GM23338 (cell line): ENCODE data around the gene ZNFX1. TPM values are rescaled to one million over a fixed set of nuclear protein-coding genes. Genes with fewer than 3 reads are reported as not detected.

ENCODE experiments used
- ATAC-seq: fragments of 200-7000 bp; cut with Tn5 transposase; 3 replicates; pipeline ENCODE4 v1.9.1; 2020
- DNase-seq: peaks from one replicate; pipeline ENCODE4 v3.0.0-alpha.2; 2015; ENCODE audit warnings: low spot score
- H2AFZ ChIP-seq: fragments of 200-600 bp; sonication (generic); 2 replicates; pipeline ENCODE4 v1.8.0; 2016; ENCODE audit warnings: antibody characterized with exemption, mild to moderate bottlenecking, moderate library complexity
- H3F3A ChIP-seq: fragments of 200-600 bp; sonication (generic); replicated peaks from 2 replicates; pipeline ENCODE4 v1.8.0; 2017; ENCODE audit warnings: antibody characterized with exemption, mixed run types, low read depth
- H3K27ac ChIP-seq: fragments of 200-600 bp; sonication (generic); 2 replicates; pipeline ENCODE4 v1.6.1; 2016; ENCODE audit warnings: low read depth
- H3K27me3 ChIP-seq: fragments of 200-600 bp; sonication (generic); 2 replicates; pipeline ENCODE4 v1.8.0; 2016; ENCODE audit warnings: mild to moderate bottlenecking, mixed run types, moderate library complexity; ENCODE audit not compliant: insufficient read depth
- H3K36me3 ChIP-seq: fragments of 200-600 bp; sonication (generic); 2 replicates; pipeline ENCODE4 v1.8.0; 2016; ENCODE audit warnings: mild to moderate bottlenecking; ENCODE audit not compliant: insufficient read depth
- H3K4me1 ChIP-seq: fragments of 200-600 bp; sonication (generic); 2 replicates; pipeline ENCODE4 v1.8.0; 2016; ENCODE audit warnings: mild to moderate bottlenecking, moderate library complexity; ENCODE audit not compliant: insufficient read depth
- H3K4me2 ChIP-seq: fragments of 200-600 bp; sonication (generic); 2 replicates; pipeline ENCODE4 v1.7.1; 2017; ENCODE audit warnings: mixed run types
- H3K4me3 ChIP-seq: fragments of 200-600 bp; sonication (generic); 2 replicates; pipeline ENCODE4 v1.6.1; 2016; ENCODE audit warnings: mixed run types
- H3K79me2 ChIP-seq: fragments of 200-600 bp; sonication (generic); replicated peaks from 2 replicates; pipeline ENCODE4 v1.8.0; 2017; ENCODE audit warnings: mild to moderate bottlenecking; ENCODE audit not compliant: insufficient read depth
- H3K9me2 ChIP-seq: fragments of 200-600 bp; sonication (generic); 2 replicates; pipeline ENCODE4 v1.8.0; 2017; ENCODE audit not compliant: insufficient read depth
- H4K20me1 ChIP-seq: fragments of 200-600 bp; sonication (generic); replicated peaks from 2 replicates; pipeline ENCODE4 v1.8.0; 2017; ENCODE audit warnings: mild to moderate bottlenecking; ENCODE audit not compliant: insufficient read depth
- H3K27ac Mint-ChIP-seq: 2 replicates; pipeline ENCODE4 v1.8.0; 2020; ENCODE audit warnings: inconsistent platforms, mild to moderate bottlenecking, moderate library complexity, mixed read lengths
- H3K27me3 Mint-ChIP-seq: 3 replicates; pipeline ENCODE4 v1.8.0; 2022; ENCODE audit warnings: low read depth, mild to moderate bottlenecking, moderate library complexity, mixed read lengths, inconsistent platforms; ENCODE audit not compliant: insufficient read depth, poor library complexity
- H3K36me3 Mint-ChIP-seq: 3 replicates; pipeline ENCODE4 v1.8.0; 2021; ENCODE audit warnings: low read depth, mild to moderate bottlenecking, inconsistent platforms, moderate library complexity, mixed read lengths
- H3K4me1 Mint-ChIP-seq: 3 replicates; pipeline ENCODE4 v1.8.0; 2020; ENCODE audit warnings: mild to moderate bottlenecking, inconsistent platforms, mixed read lengths
- H3K4me3 Mint-ChIP-seq: 3 replicates; pipeline ENCODE4 v1.8.0; 2021; ENCODE audit warnings: moderate library complexity, mild to moderate bottlenecking, inconsistent platforms, mixed read lengths
- H3K9me3 Mint-ChIP-seq: 3 replicates; pipeline ENCODE4 v1.8.0; 2020; ENCODE audit warnings: moderate library complexity, mild to moderate bottlenecking, inconsistent platforms, mixed read lengths
- CREB1 ChIP-seq: fragments of 250-450 bp; sonication (Bioruptor Pico); IDR thresholded peaks from 2 replicates; pipeline ENCODE4 v1.5.0; 2020; ENCODE audit warnings: low read depth, mild to moderate bottlenecking, moderate library complexity
- CTCF ChIP-seq, 2 experiments: fragments of 200-600 bp in 1 of 2; sonication (generic) in 1 of 2; conservative IDR thresholded peaks; 2 replicates each; pipeline versions ENCODE4 v1.5.1 to v1.6.1; 2016 to 2017; ENCODE audit warnings: antibody characterized with exemption in 2 of 2, low read depth in 2 of 2, mild to moderate bottlenecking in 2 of 2, moderate library complexity in 1 of 2
- ETS1 ChIP-seq: IDR thresholded peaks from 2 replicates; pipeline ENCODE4 v1.6.1; 2016; ENCODE audit warnings: antibody characterized with exemption
- EZH2 ChIP-seq: fragments of 200-600 bp; sonication (generic); IDR thresholded peaks from one replicate; pipeline ENCODE4 v1.8.0; 2017; ENCODE audit warnings: antibody characterized with exemption, mild to moderate bottlenecking, low read depth; ENCODE audit not compliant: unreplicated experiment
- EZH2phosphoT487 ChIP-seq: fragments of 200-600 bp; sonication (generic); IDR thresholded peaks from one replicate; pipeline ENCODE4 v1.8.1; 2018; ENCODE audit warnings: antibody characterized with exemption; ENCODE audit not compliant: unreplicated experiment
- JUNB ChIP-seq: IDR thresholded peaks from one replicate; pipeline ENCODE4 v1.6.1; 2016; ENCODE audit warnings: antibody characterized with exemption; ENCODE audit not compliant: unreplicated experiment
- NANOG ChIP-seq: IDR thresholded peaks from 2 replicates; pipeline ENCODE4 v1.6.1; 2016; ENCODE audit warnings: antibody characterized with exemption, borderline replicate concordance
- POLR2AphosphoS5 ChIP-seq: IDR thresholded peaks from 2 replicates; pipeline ENCODE4 v1.6.1; 2016; ENCODE audit warnings: antibody characterized with exemption, low read depth
- REST ChIP-seq: IDR thresholded peaks from one replicate; pipeline ENCODE4 v1.6.1; 2018; ENCODE audit warnings: antibody characterized with exemption; ENCODE audit not compliant: unreplicated experiment
- STAT1 ChIP-seq: IDR thresholded peaks from one replicate; pipeline ENCODE4 v1.6.1; 2016; ENCODE audit warnings: antibody characterized with exemption; ENCODE audit not compliant: unreplicated experiment
- ZNF114 ChIP-seq: fragments of 250-450 bp; sonication (Bioruptor Pico); IDR thresholded peaks from 2 replicates; pipeline ENCODE4 v1.5.0; 2020; ENCODE audit warnings: mild to moderate bottlenecking, moderate library complexity
- ZNF331 ChIP-seq: fragments of 250-450 bp; sonication (Bioruptor Pico); IDR thresholded peaks from 2 replicates; pipeline ENCODE4 v1.5.0; 2020; ENCODE audit warnings: low read depth, mild to moderate bottlenecking, moderate library complexity
- ZNF462 ChIP-seq: fragments of 250-450 bp; sonication (Bioruptor Pico); IDR thresholded peaks from 2 replicates; pipeline ENCODE4 v1.5.0; 2020; ENCODE audit warnings: mild to moderate bottlenecking, moderate library complexity
- polyA plus RNA-seq: library from polyadenylated mRNA; unstranded; fragments of >200 nt; fragmentation: Nextera tagmentation; extraction: Ambion mirVana; gene quantifications from 2 replicates; pipeline ENCODE4 v1.2.1, GENCODE V29; 2016
- total RNA-seq: library from RNA; depleted of rRNA; stranded (reverse); fragments of >200 nt; shearing (Covaris generic); gene quantifications from 2 replicates; pipeline ENCODE4 v1.2.3, GENCODE V29; 2014

The ZNFX1 gene
- total and polyA plus RNA-seq, 2 experiments from 2014 or later = 6.1 to 12.1 TPM

- H3K9me3 Mint-ChIP-seq = peaks cover 4% of the 10 kb centered on the region; the same call in 1 of the 3 replicates
- DNase-seq = no peak
These were observed 78.0 kb downstream of the ZNFX1 start for GRCh38 chr20:49199729-49200293.

More at GRCh38 chr20:49199729-49200293, 78.0 kb downstream of the ZNFX1 start:
- Histone ChIP-seq H3K36me3 (no peaks in the 10 kb centered on the region), H3K4me2 (no peak overlapping the region), H3K27ac (no peak overlapping the region), H2AFZ (no peak overlapping the region), H3K27me3 (no peaks in the 10 kb centered on the region), H4K20me1 (no peaks in the 10 kb centered on the region; the same call in 1 of the 2 replicates), H3K79me2 (no peaks in the 10 kb centered on the region), H3K4me3 (no peak overlapping the region), H3K9me2 (no peaks in the 10 kb centered on the region), H3K4me1 (no peaks in the 10 kb centered on the region), H3F3A (no peaks in the 10 kb centered on the region)
- Mint-ChIP-seq H3K36me3 (no peaks in the 10 kb centered on the region), H3K27ac (no peak overlapping the region), H3K4me3 (no peak overlapping the region), H3K27me3 (peaks cover 3% of the 10 kb centered on the region), H3K4me1 (no peaks in the 10 kb centered on the region)
- TF ChIP-seq REST = no peak
- TF ChIP-seq POLR2AphosphoS5 = no peak
- no peak for TF ChIP-seq STAT1
- no peak for TF ChIP-seq ETS1
- no peak for TF ChIP-seq EZH2phosphoT487
- no peak for TF ChIP-seq CREB1 (CRISPR knock-in tag)
- TF ChIP-seq JUNB = no peak
- TF ChIP-seq ZNF114 (CRISPR knock-in tag) = no peak
- no peak for TF ChIP-seq ZNF462
- TF ChIP-seq CTCF (conservative IDR thresholded peaks at IDR 0.05; ENCODE audit: low read depth in 2 of 2) = no peak
- TF ChIP-seq ZNF331 (CRISPR knock-in tag) = no peak
- no peak for TF ChIP-seq NANOG
- no peak for TF ChIP-seq EZH2
- ATAC-seq = no peak
